Measurements from ENCODE around the gene CRAMP1.
"Not testable (repeated sequence)": the region's sequence is repeated elsewhere in the genome, so short reads cannot be mapped to it uniquely, and the experiment has no call there.

CRAMP1 gene

DNA sequence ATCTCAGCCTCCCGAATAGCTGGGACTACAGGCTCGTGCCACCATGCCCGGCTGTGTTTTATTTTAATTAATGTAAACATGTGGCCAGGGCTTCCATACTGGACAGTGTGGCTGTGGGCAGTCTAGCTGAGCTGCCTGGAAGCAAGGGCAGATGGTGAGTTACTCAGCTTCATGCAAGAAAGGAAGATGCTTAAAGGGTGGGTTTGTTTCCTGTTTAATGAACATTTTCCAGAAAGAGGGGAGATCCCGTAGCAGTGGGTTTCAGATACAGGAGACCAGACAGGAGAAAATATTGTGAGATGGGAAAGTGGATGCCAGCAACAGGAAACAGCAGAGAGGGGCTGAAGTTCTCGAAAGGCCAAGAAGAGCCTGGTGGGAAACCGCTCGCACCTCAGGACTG, 101.2 kb downstream of the CRAMP1 start:
- DNase-seq (ENCODE audit: low spot score) = no peak

- DNase-seq (ENCODE audit: low spot score) = no peak
Observed at GRCh38 chr16:1713933-1714332, 101.8 kb downstream of the CRAMP1 start.

- DNase-seq (ENCODE audit: low spot score) = no peak
Observed at GRCh38 chr16:1715220-1715619, 103.1 kb downstream of the CRAMP1 start.

DNA sequence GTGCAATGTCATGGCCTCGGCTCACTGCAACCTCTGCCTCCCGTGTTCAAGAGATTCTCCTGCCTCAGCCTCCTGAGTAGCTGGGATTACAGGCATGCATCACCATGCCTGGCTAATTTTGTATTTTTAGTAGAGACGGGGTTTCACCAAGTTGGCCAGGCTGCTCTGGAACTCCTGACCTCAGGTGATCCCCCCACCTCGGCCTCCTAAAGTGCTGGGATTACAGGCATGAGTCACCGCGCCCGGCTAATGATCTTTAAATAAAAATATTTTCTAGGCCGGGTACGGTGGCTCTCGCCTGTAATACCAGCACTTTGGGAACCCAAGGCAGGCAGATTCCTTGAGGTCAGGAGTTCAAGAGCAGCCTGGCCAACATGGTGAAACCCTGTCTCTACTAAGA, 106.1 kb downstream of the CRAMP1 start:
- DNase-seq (ENCODE audit: low spot score) = not testable (repeated sequence)

DNA sequence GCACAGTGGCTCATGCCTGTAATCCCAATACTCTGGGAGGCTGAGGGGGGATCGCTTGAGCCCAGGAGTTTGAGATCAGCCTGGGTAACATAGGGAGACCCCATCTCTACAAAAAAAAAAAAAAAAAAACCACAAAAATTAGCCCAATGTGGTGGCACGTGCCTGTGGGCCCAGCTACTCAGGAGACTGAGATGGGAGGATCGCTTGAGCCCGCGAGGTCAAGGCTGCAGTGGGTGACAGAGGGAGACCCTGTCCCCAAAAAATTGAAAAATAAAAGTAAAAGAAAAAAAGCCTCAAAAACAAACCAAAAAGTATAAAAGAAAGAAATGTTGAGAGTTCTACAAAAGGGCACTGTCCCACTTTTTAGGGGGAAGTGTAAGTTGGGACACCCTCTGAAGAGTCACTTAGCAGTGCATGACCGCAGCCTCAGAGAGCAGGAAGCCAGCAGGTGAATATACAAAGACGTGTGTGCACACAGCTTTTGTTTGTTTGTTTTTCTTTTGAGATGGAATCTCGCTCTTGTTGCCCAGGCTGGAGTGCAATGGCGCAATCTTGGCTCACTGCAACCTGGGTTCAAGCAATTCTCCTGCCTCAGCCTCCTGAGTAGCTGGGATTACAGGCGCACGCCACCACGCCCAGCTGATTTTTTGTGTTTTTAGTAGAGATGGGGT, 107.5 kb downstream of the CRAMP1 start:
- not testable (repeated sequence) for DNase-seq (ENCODE audit: low spot score)

DNA sequence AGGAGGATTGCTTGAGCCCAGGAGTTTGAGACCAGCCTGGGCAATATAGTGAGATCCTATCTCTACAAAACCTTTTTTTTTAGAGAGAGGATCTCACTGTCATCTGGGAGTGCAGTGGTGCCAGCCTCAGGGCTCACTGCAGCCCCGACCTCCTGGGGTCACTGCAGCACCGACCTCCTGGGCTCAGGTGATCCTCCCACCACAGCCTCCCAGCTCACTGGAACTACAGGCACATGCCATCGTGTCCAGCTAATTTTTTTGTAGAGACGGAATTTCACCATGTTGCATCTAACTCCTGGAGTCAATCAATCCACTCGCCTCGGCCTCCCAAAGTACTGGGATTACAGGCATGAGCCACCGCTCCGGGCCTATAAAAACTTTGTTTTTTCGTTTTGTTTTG, 109.2 kb downstream of the CRAMP1 start:
- no peak for DNase-seq (ENCODE audit: low spot score)

DNA sequence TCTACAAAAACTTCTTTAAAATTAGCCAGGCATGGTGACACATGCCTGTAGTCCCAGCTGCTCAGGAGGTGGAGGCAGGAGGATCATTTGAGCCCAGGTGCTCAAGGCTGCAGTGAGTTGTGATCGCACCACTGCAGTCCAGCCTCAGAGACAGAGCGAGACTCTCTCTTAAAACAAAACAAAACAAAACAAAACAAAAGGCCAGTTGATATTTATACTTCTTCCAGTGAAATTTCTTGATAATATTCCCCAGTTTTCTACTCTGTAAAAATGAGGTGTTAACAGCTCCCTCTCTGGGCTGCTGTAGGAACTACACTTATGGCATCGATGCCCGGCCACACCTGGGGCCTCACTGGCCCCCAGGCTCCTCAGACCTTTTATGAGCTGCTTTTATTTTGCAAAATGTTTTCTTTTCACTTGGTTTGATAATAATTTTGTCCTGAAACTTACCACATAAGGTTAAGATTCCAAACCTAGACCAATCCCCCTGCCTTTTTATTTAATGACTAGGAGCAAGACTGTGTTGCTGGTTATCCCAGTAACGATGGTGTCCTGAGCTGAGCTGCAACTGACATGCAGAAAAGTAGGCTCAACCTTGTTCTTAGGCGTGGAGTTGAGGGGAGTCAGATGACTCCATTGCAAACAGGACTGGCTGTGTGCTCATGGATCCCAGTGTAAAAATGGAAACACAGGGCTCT, 111.4 kb downstream of the CRAMP1 start:
- peak; percentile 31 for DNase-seq (ENCODE audit: low spot score)

- DNase-seq (ENCODE audit: low spot score) = no peak
Observed at GRCh38 chr16:1724491-1724890, 112.3 kb downstream of the CRAMP1 start.

GRCh38 chr16:1726661-1727502, 114.7 kb downstream of the CRAMP1 start:
- DNase-seq (ENCODE audit: low spot score) = no peak

Data from activated CD4-positive, alpha-beta T cell treated with anti-CD3 and anti-CD28 coated beads, Interleukin-2, Interleukin-4, amounts not matched to agents 100 ng/mL and 50 ng/mL, durations not matched to agents 16 hours and 8 hours (primary cell).